Parathyroid adenoma (tissue), 2 donors: ENCODE measurements around the gene LMTK3.

Source experiments
- H2AFZ ChIP-seq: fragments of 300-600 bp; sonication (generic); one replicate; pipeline ENCODE4 v1.7.0; 2017; ENCODE audit warnings: antibody characterized with exemption, mild to moderate bottlenecking
- H3K27ac ChIP-seq: fragments of 300-600 bp; sonication (generic); one replicate; pipeline ENCODE4 v1.7.0; 2017
- H3K27me3 ChIP-seq: fragments of 300-600 bp; sonication (generic); one replicate; pipeline ENCODE4 v1.7.0; 2017; ENCODE audit warnings: low read length; ENCODE audit not compliant: control insufficient read depth, insufficient read depth
- H3K36me3 ChIP-seq: fragments of 300-600 bp; sonication (generic); one replicate; pipeline ENCODE4 v1.7.0; 2017; ENCODE audit warnings: low read length; ENCODE audit not compliant: control insufficient read depth, insufficient read depth
- H3K4me1 ChIP-seq: fragments of 300-600 bp; sonication (generic); one replicate; pipeline ENCODE4 v1.7.0; 2017; ENCODE audit warnings: control low read depth
- H3K4me2 ChIP-seq: fragments of 300-600 bp; sonication (generic); one replicate; pipeline ENCODE4 v1.7.0; 2017; ENCODE audit warnings: low read length
- H3K4me3 ChIP-seq: fragments of 300-600 bp; sonication (generic); one replicate; pipeline ENCODE4 v1.7.0; 2017; ENCODE audit warnings: low read depth, low read length
- H3K79me2 ChIP-seq: fragments of 300-600 bp; sonication (generic); one replicate; pipeline ENCODE4 v1.7.0; 2017; ENCODE audit warnings: control low read depth
- H3K9ac ChIP-seq: fragments of 300-600 bp; sonication (generic); one replicate; pipeline ENCODE4 v1.7.0; 2017; ENCODE audit warnings: mild to moderate bottlenecking
- H3K9me3 ChIP-seq: fragments of 300-600 bp; sonication (generic); one replicate; pipeline ENCODE4 v1.7.0; 2017; ENCODE audit warnings: low read length; ENCODE audit not compliant: control insufficient read depth
- CTCF ChIP-seq: fragments of 300-600 bp; sonication (generic); IDR thresholded peaks from one replicate; pipeline ENCODE4 v1.7.0; 2017; ENCODE audit warnings: antibody characterized with exemption, mild to moderate bottlenecking
- donor health status: primary hyperparathyroidism.

Gene LMTK3

GRCh38 chr19:48493718-48494401 is 17.8 kb downstream of the LMTK3 start:
- Histone ChIP-seq H3K27ac (peak overlapping the region; percentile 42), H3K27me3 (no peaks in the 10 kb centered on the region), H3K4me2 (peak overlapping the region; percentile 97), H3K36me3 (no peaks in the 10 kb centered on the region), H3K4me1 (no peaks in the 10 kb centered on the region), H3K4me3 (peak overlapping the region; percentile 71), H3K9ac (no peak overlapping the region), H3K79me2 (no peaks in the 10 kb centered on the region), H3K9me3 (no peaks in the 10 kb centered on the region), H2AFZ (peak overlapping the region; percentile 90)
- no peak for TF ChIP-seq CTCF

- peaks cover 3% of the 10 kb centered on the region for H3K4me1 ChIP-seq
- no peaks in the 10 kb centered on the region for H3K36me3 ChIP-seq
- peak overlapping the region; percentile 87 for H3K4me2 ChIP-seq
These were observed 18.5 kb downstream of the LMTK3 start for GRCh38 chr19:48492925-48493717.

GRCh38 chr19:48491793-48492123 is 19.9 kb downstream of the LMTK3 start:
- H3K9me3 ChIP-seq: no peaks in the 10 kb centered on the region
- no peak for TF ChIP-seq CTCF
- no peak overlapping the region for H3K9ac ChIP-seq
- H3K27me3 ChIP-seq: no peaks in the 10 kb centered on the region
- H3K27ac ChIP-seq: no peak overlapping the region
- no peaks in the 10 kb centered on the region for H3K79me2 ChIP-seq
- no peak overlapping the region for H2AFZ ChIP-seq
- H3K4me2 ChIP-seq: no peak overlapping the region
- H3K4me3 ChIP-seq: no peak overlapping the region
- H3K36me3 ChIP-seq: no peaks in the 10 kb centered on the region
- peaks cover 9% of the 10 kb centered on the region for H3K4me1 ChIP-seq

More at GRCh38 chr19:48492925-48493717, 18.5 kb downstream of the LMTK3 start:
- TF ChIP-seq CTCF: no peak
- Histone ChIP-seq H3K27me3 (no peaks in the 10 kb centered on the region), H3K9me3 (no peaks in the 10 kb centered on the region), H3K9ac (no peak overlapping the region), H3K27ac (peak overlapping the region; percentile 51), H3K4me3 (peak overlapping the region; percentile 70), H2AFZ (peak overlapping the region; percentile 90), H3K79me2 (no peaks in the 10 kb centered on the region)

- no peak overlapping the region for H3K27ac ChIP-seq
- no peak overlapping the region for H3K4me2 ChIP-seq
- no peak overlapping the region for H3K4me3 ChIP-seq
- no peak for TF ChIP-seq CTCF
- no peaks in the 10 kb centered on the region for H3K79me2 ChIP-seq
- H3K4me1 ChIP-seq: peaks cover 9% of the 10 kb centered on the region
- H3K36me3 ChIP-seq: no peaks in the 10 kb centered on the region
- H3K9ac ChIP-seq: no peak overlapping the region
- no peak overlapping the region for H2AFZ ChIP-seq
- no peaks in the 10 kb centered on the region for H3K27me3 ChIP-seq
- H3K9me3 ChIP-seq: no peaks in the 10 kb centered on the region
These were observed 20.4 kb downstream of the LMTK3 start for GRCh38 chr19:48490981-48491792.
